ENCODE results near the gene URB1. TPM values are rescaled to one million over a fixed set of nuclear protein-coding genes. Genes with fewer than 3 reads are reported as not detected.

Gene URB1
- polyA plus RNA-seq, 2 of the 4 experiments (the other 2 are of a cell fraction): 8.7 to 10.1 TPM

GRCh38 chr21:32278103-32278502, 114.7 kb downstream of the URB1 start:
- H3K9me3 ChIP-seq: no peaks in the 10 kb centered on the region
- FAIRE-seq: no peak
- TF ChIP-seq GATA3 (IDR thresholded peaks at IDR 0.05; ENCODE audit: borderline replicate concordance) (no peak), HOXB5 (CRISPR knock-in tag; IDR thresholded peaks at IDR 0.05) (no peak), ELK1 (IDR thresholded peaks at IDR 0.05; ENCODE audit: low read depth, low read length) (no peak), BHLHE40 (IDR thresholded peaks at IDR 0.05; ENCODE audit: low read depth, low read length) (no peak), RARB (CRISPR knock-in tag; IDR thresholded peaks at IDR 0.05) (no peak), HEYL (CRISPR knock-in tag; IDR thresholded peaks at IDR 0.05) (no peak), CHD2 (IDR thresholded peaks at IDR 0.05; ENCODE audit: low read length, partially characterized antibody) (no peak)
- TF ChIP-seq, protein P1, sequence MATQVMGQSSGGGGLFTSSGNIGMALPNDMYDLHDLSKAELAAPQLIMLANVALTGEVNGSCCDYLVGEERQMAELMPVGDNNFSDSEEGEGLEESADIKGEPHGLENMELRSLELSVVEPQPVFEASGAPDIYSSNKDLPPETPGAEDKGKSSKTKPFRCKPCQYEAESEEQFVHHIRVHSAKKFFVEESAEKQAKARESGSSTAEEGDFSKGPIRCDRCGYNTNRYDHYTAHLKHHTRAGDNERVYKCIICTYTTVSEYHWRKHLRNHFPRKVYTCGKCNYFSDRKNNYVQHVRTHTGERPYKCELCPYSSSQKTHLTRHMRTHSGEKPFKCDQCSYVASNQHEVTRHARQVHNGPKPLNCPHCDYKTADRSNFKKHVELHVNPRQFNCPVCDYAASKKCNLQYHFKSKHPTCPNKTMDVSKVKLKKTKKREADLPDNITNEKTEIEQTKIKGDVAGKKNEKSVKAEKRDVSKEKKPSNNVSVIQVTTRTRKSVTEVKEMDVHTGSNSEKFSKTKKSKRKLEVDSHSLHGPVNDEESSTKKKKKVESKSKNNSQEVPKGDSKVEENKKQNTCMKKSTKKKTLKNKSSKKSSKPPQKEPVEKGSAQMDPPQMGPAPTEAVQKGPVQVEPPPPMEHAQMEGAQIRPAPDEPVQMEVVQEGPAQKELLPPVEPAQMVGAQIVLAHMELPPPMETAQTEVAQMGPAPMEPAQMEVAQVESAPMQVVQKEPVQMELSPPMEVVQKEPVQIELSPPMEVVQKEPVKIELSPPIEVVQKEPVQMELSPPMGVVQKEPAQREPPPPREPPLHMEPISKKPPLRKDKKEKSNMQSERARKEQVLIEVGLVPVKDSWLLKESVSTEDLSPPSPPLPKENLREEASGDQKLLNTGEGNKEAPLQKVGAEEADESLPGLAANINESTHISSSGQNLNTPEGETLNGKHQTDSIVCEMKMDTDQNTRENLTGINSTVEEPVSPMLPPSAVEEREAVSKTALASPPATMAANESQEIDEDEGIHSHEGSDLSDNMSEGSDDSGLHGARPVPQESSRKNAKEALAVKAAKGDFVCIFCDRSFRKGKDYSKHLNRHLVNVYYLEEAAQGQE (IDR thresholded peaks at IDR 0.05): no peak
- peak overlapping the region; percentile 78 for H3K4me3 ChIP-seq
- ChIA-PET POLR2A (no interaction called here), CTCF (no interaction called here)
- DNase-seq (ENCODE audit: low read depth in 1 of 2, low spot score in 1 of 2): no peak
- H3K4me1 ChIP-seq: 0 out of 3 replicates have a peak, but pooled peaks cover 14% of the 10 kb centered on the region
- ATAC-seq: peak; percentile 54 to 64; a peak in 4 of 6 replicates
- H3K27ac ChIP-seq: peak overlapping the region; percentile 69 to 92
- H3K4me2 ChIP-seq: peak overlapping the region; percentile 96
- WGBS (ENCODE audit: missing lambda C conversion rate): 10% methylated on average over 9 of the region's 9 CpGs

DNA sequence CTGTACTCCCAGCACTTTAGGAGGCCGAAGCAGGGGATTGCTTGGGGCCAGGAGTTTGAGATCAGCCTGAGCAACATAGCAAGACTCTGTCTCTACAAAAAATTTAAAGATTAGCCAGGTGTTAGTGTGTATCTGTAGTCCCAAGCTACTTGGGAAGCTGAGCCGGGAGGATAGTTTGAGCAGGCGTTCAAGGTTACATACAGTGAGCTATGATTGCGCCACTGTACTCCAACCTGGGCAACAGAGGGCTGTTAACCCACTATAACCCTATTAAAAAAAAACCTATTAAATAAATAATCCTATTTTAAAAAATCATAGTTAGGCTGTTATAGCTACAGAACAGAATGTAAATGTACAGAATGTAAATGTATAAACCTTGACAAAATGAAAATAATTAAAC, 116.1 kb downstream of the URB1 start:
- H3K4me2 ChIP-seq: no peak overlapping the region
- H3K4me1 ChIP-seq: 0 out of 3 replicates have a peak, but pooled peaks cover 14% of the 10 kb centered on the region
- POLR2A ChIA-PET: no interaction called here
- WGBS (ENCODE audit: missing lambda C conversion rate): 87% methylated on average over 4 of the region's 4 CpGs
- H3K4me3 ChIP-seq: no peak overlapping the region
- no peak for FAIRE-seq
- DNase-seq (ENCODE audit: low read depth in 1 of 2, low spot score in 1 of 2): no peak
- no peak overlapping the region for H3K27ac ChIP-seq
- no peak for ATAC-seq
- no peaks in the 10 kb centered on the region for H3K9me3 ChIP-seq
- CTCF ChIA-PET: interaction anchor here (1.5 kb wide), 1 partner anchor 324 kb away, joined by 4 read pairs; no protein-coding TSS in a partner anchor
- TF ChIP-seq SMC3 (IDR thresholded peaks at IDR 0.05): no peak
- no peak for TF ChIP-seq FOXS1 (CRISPR knock-in tag; IDR thresholded peaks at IDR 0.05)
- TF ChIP-seq, protein P1 (IDR thresholded peaks at IDR 0.05): no peak
- no peak for TF ChIP-seq MYC (IDR thresholded peaks at IDR 0.05; ENCODE audit: borderline replicate concordance, low read length)
- TF ChIP-seq EHF (CRISPR knock-in tag; IDR thresholded peaks at IDR 0.05): no peak
- TF ChIP-seq NFE2L2 (conservative IDR thresholded peaks at IDR 0.05; ENCODE audit: low read length): no peak
- no peak for TF ChIP-seq MAFK (IDR thresholded peaks at IDR 0.05; ENCODE audit: partially characterized antibody)
- no peak for TF ChIP-seq HOXA7 (CRISPR knock-in tag; IDR thresholded peaks at IDR 0.05)

- no peaks in the 10 kb centered on the region for H3K4me1 ChIP-seq
- H3K9me3 ChIP-seq: no peaks in the 10 kb centered on the region
- FAIRE-seq (no peak), DNase-seq (ENCODE audit: low read depth in 1 of 2, low spot score in 1 of 2) (no peak), ATAC-seq (no peak)
- WGBS (ENCODE audit: missing lambda C conversion rate): 97% methylated on average over 4 of the region's 4 CpGs
- TF ChIP-seq PBX3 (IDR thresholded peaks at IDR 0.05): no peak
- no peak for TF ChIP-seq E2F6 (IDR thresholded peaks at IDR 0.05; ENCODE audit: borderline replicate concordance, low read depth)
- no peak for TF ChIP-seq ATOH8 (CRISPR knock-in tag; IDR thresholded peaks at IDR 0.05; ENCODE audit: low read depth)
- no peak for TF ChIP-seq NPAS2 (CRISPR knock-in tag; IDR thresholded peaks at IDR 0.05; ENCODE audit: borderline replicate concordance)
- TF ChIP-seq NFE2L2 (conservative IDR thresholded peaks at IDR 0.05; ENCODE audit: low read length): no peak
- TF ChIP-seq KDM5A (IDR thresholded peaks at IDR 0.05): no peak
- TF ChIP-seq ZSCAN20 (CRISPR knock-in tag; IDR thresholded peaks at IDR 0.05): no peak
- no peak for TF ChIP-seq CHD2 (IDR thresholded peaks at IDR 0.05; ENCODE audit: low read length, partially characterized antibody)
- TF ChIP-seq FOSL2 (IDR thresholded peaks at IDR 0.05): no peak
- no peak for TF ChIP-seq FOSL2 (CRISPR knock-in tag; IDR thresholded peaks at IDR 0.05)
- POLR2A ChIA-PET: no interaction called here
- no peak overlapping the region for H3K27ac ChIP-seq
- H3K4me3 ChIP-seq: no peak overlapping the region
- CTCF ChIA-PET: no interaction called here
- H3K4me2 ChIP-seq: no peak overlapping the region
These were observed 122.1 kb downstream of the URB1 start for GRCh38 chr21:32270748-32271147.

Data from A549 (cell line).